Subcutaneous abdominal adipose tissue (tissue), 5 donors: Measurements from ENCODE around the gene GTPBP3.
A peak's percentile ranks its signal among the peaks of the same experiment; 100 is the strongest.

ENCODE experiments used
- H3K27ac ChIP-seq: one replicate; pipeline ENCODE4 v1.7.0; 2013; ENCODE audit warnings: low read depth, mild to moderate bottlenecking, inconsistent platforms, low read length, moderate library complexity
- H3K27me3 ChIP-seq, 5 donors: one replicate each; pipeline ENCODE4 v1.7.0; 2013; ENCODE audit warnings: low read length in 5 of 5, inconsistent platforms in 1 of 5; ENCODE audit not compliant: control insufficient read depth in 5 of 5, insufficient read depth in 4 of 5
- H3K36me3 ChIP-seq, 5 donors: one replicate each; pipeline ENCODE4 v1.7.0; 2013; ENCODE audit warnings: low read length in 5 of 5; ENCODE audit not compliant: control insufficient read depth in 5 of 5, insufficient read depth in 5 of 5
- H3K4me1 ChIP-seq, 5 donors: one replicate each; pipeline ENCODE4 v1.7.0; 2013; ENCODE audit warnings: low read length in 5 of 5, mild to moderate bottlenecking in 3 of 5, moderate library complexity in 1 of 5; ENCODE audit not compliant: control insufficient read depth in 5 of 5, insufficient read depth in 5 of 5
- H3K4me3 ChIP-seq, 5 donors: one replicate each; pipeline ENCODE4 v1.7.0; 2013; ENCODE audit warnings: low read length in 5 of 5, low read depth in 1 of 5
- H3K9ac ChIP-seq, 5 donors: one replicate each; pipeline ENCODE4 v1.7.0; 2013; ENCODE audit warnings: low read length in 5 of 5, mild to moderate bottlenecking in 4 of 5, moderate library complexity in 3 of 5
- H3K9me3 ChIP-seq, 5 donors: one replicate each; pipeline ENCODE4 v1.7.0; 2013; ENCODE audit warnings: low read length in 5 of 5; ENCODE audit not compliant: control insufficient read depth in 5 of 5
- donor health status: healthy.
- donor health status: healthy.
- donor health status: healthy.
- donor health status: healthy.
- donor health status: healthy.

GTPBP3 gene

GRCh38 chr19:17320435-17320834 lies 16.9 kb upstream of the GTPBP3 start:
- Histone ChIP-seq H3K27ac (no peak overlapping the region), H3K9me3 (no peaks in the 10 kb centered on the region), H3K27me3 (no peaks in the 10 kb centered on the region), H3K9ac (no peak overlapping the region), H3K4me3 (no peak overlapping the region), H3K4me1 (peaks cover 0 to 22% (median 16%) of the 10 kb centered on the region in 5 donors), H3K36me3 (peaks cover 0 to 56% (median 37%) of the 10 kb centered on the region in 5 donors)

- peak overlapping the region in 2 of 5 donors; percentile 44 to 47 for H3K9ac ChIP-seq
- H3K36me3 ChIP-seq, result peaks cover 0 to 52% (median 30%) of the 10 kb centered on the region in 5 donors
- no peak overlapping the region for H3K4me3 ChIP-seq
- no peak overlapping the region for H3K27ac ChIP-seq
- H3K27me3 ChIP-seq, result no peaks in the 10 kb centered on the region
- no peaks in the 10 kb centered on the region for H3K9me3 ChIP-seq
- peaks cover 0 to 36% (median 30%) of the 10 kb centered on the region in 5 donors for H3K4me1 ChIP-seq
Measured at GRCh38 chr19:17321655-17322489, 15.5 kb upstream of the GTPBP3 start.

GRCh38 chr19:17322854-17323253 lies 14.5 kb upstream of the GTPBP3 start:
- Histone ChIP-seq H3K36me3 (peaks cover 0 to 55% (median 34%) of the 10 kb centered on the region in 5 donors), H3K9me3 (no peaks in the 10 kb centered on the region), H3K27me3 (no peaks in the 10 kb centered on the region), H3K4me1 (peaks cover 0 to 39% (median 33%) of the 10 kb centered on the region in 5 donors), H3K4me3 (peak overlapping the region in 1 of 5 donors; percentile 0), H3K27ac (no peak overlapping the region), H3K9ac (no peak overlapping the region)

- Histone ChIP-seq H3K36me3 (peaks cover 0 to 54% (median 34%) of the 10 kb centered on the region in 5 donors), H3K4me1 (peaks cover 0 to 39% (median 34%) of the 10 kb centered on the region in 5 donors), H3K9ac (no peak overlapping the region), H3K9me3 (no peaks in the 10 kb centered on the region), H3K4me3 (peak overlapping the region in 1 of 5 donors; percentile 50), H3K27ac (no peak overlapping the region), H3K27me3 (no peaks in the 10 kb centered on the region)
Measured at GRCh38 chr19:17323300-17323963, 13.9 kb upstream of the GTPBP3 start.

GRCh38 chr19:17323964-17324332 lies 13.4 kb upstream of the GTPBP3 start:
- H3K4me1 ChIP-seq, result peaks cover 0 to 39% (median 34%) of the 10 kb centered on the region in 5 donors
- peaks cover 0 to 50% (median 33%) of the 10 kb centered on the region in 5 donors for H3K36me3 ChIP-seq
- H3K9me3 ChIP-seq, result no peaks in the 10 kb centered on the region
- peak overlapping the region in 1 of 5 donors; percentile 50 for H3K4me3 ChIP-seq
- no peak overlapping the region for H3K9ac ChIP-seq
- no peak overlapping the region for H3K27ac ChIP-seq
- no peaks in the 10 kb centered on the region for H3K27me3 ChIP-seq

- Histone ChIP-seq H3K36me3 (peaks cover 0 to 48% (median 30%) of the 10 kb centered on the region in 5 donors), H3K4me3 (no peak overlapping the region), H3K9me3 (no peaks in the 10 kb centered on the region), H3K4me1 (peaks cover 0 to 45% (median 34%) of the 10 kb centered on the region in 5 donors), H3K27ac (no peak overlapping the region), H3K27me3 (no peaks in the 10 kb centered on the region), H3K9ac (no peak overlapping the region)
Measured at GRCh38 chr19:17324357-17325114, 12.8 kb upstream of the GTPBP3 start.

GRCh38 chr19:17325133-17325532 lies 12.2 kb upstream of the GTPBP3 start:
- H3K27me3 ChIP-seq, result no peaks in the 10 kb centered on the region
- no peak overlapping the region for H3K9ac ChIP-seq
- H3K4me1 ChIP-seq, result peaks cover 0 to 46% (median 34%) of the 10 kb centered on the region in 5 donors
- H3K27ac ChIP-seq, result no peak overlapping the region
- H3K4me3 ChIP-seq, result no peak overlapping the region
- H3K36me3 ChIP-seq, result peaks cover 0 to 47% (median 24%) of the 10 kb centered on the region in 5 donors
- H3K9me3 ChIP-seq, result no peaks in the 10 kb centered on the region

- H3K4me3 ChIP-seq, result no peak overlapping the region
- H3K4me1 ChIP-seq, result peaks cover 0 to 46% (median 34%) of the 10 kb centered on the region in 5 donors
- H3K9ac ChIP-seq, result no peak overlapping the region
- H3K27me3 ChIP-seq, result no peaks in the 10 kb centered on the region
- no peaks in the 10 kb centered on the region for H3K9me3 ChIP-seq
- H3K27ac ChIP-seq, result peak overlapping the region; percentile 37
- H3K36me3 ChIP-seq, result peaks cover 0 to 48% (median 21%) of the 10 kb centered on the region in 5 donors
Measured at GRCh38 chr19:17325881-17326594, 11.3 kb upstream of the GTPBP3 start.

GRCh38 chr19:17326595-17326966 lies 10.8 kb upstream of the GTPBP3 start:
- no peaks in the 10 kb centered on the region for H3K27me3 ChIP-seq
- peaks cover 0 to 46% (median 34%) of the 10 kb centered on the region in 5 donors for H3K4me1 ChIP-seq
- no peaks in the 10 kb centered on the region for H3K9me3 ChIP-seq
- no peak overlapping the region for H3K27ac ChIP-seq
- no peak overlapping the region for H3K4me3 ChIP-seq
- H3K36me3 ChIP-seq, result peaks cover 0 to 47% (median 17%) of the 10 kb centered on the region in 5 donors
- no peak overlapping the region for H3K9ac ChIP-seq
